GM23338 (cell line): ENCODE data around the gene PRKCH.

Source experiments
- CREB1 ChIP-seq: fragments of 250-450 bp; sonication (Bioruptor Pico); IDR thresholded peaks from 2 replicates; pipeline ENCODE4 v1.5.0; 2020; ENCODE audit warnings: low read depth, mild to moderate bottlenecking, moderate library complexity
- CTCF ChIP-seq, 2 experiments: fragments of 200-600 bp in 1 of 2; sonication (generic) in 1 of 2; conservative IDR thresholded peaks; 2 replicates each; pipeline versions ENCODE4 v1.5.1 to v1.6.1; 2016 to 2017; ENCODE audit warnings: antibody characterized with exemption in 2 of 2, low read depth in 2 of 2, mild to moderate bottlenecking in 2 of 2, moderate library complexity in 1 of 2
- ETS1 ChIP-seq: IDR thresholded peaks from 2 replicates; pipeline ENCODE4 v1.6.1; 2016; ENCODE audit warnings: antibody characterized with exemption
- EZH2 ChIP-seq: fragments of 200-600 bp; sonication (generic); IDR thresholded peaks from one replicate; pipeline ENCODE4 v1.8.0; 2017; ENCODE audit warnings: antibody characterized with exemption, mild to moderate bottlenecking, low read depth; ENCODE audit not compliant: unreplicated experiment
- EZH2phosphoT487 ChIP-seq: fragments of 200-600 bp; sonication (generic); IDR thresholded peaks from one replicate; pipeline ENCODE4 v1.8.1; 2018; ENCODE audit warnings: antibody characterized with exemption; ENCODE audit not compliant: unreplicated experiment
- JUNB ChIP-seq: IDR thresholded peaks from one replicate; pipeline ENCODE4 v1.6.1; 2016; ENCODE audit warnings: antibody characterized with exemption; ENCODE audit not compliant: unreplicated experiment
- POLR2AphosphoS5 ChIP-seq: IDR thresholded peaks from 2 replicates; pipeline ENCODE4 v1.6.1; 2016; ENCODE audit warnings: antibody characterized with exemption, low read depth
- REST ChIP-seq: IDR thresholded peaks from one replicate; pipeline ENCODE4 v1.6.1; 2018; ENCODE audit warnings: antibody characterized with exemption; ENCODE audit not compliant: unreplicated experiment
- STAT1 ChIP-seq: IDR thresholded peaks from one replicate; pipeline ENCODE4 v1.6.1; 2016; ENCODE audit warnings: antibody characterized with exemption; ENCODE audit not compliant: unreplicated experiment
- ZNF114 ChIP-seq: fragments of 250-450 bp; sonication (Bioruptor Pico); IDR thresholded peaks from 2 replicates; pipeline ENCODE4 v1.5.0; 2020; ENCODE audit warnings: mild to moderate bottlenecking, moderate library complexity
- ZNF331 ChIP-seq: fragments of 250-450 bp; sonication (Bioruptor Pico); IDR thresholded peaks from 2 replicates; pipeline ENCODE4 v1.5.0; 2020; ENCODE audit warnings: low read depth, mild to moderate bottlenecking, moderate library complexity
- ZNF462 ChIP-seq: fragments of 250-450 bp; sonication (Bioruptor Pico); IDR thresholded peaks from 2 replicates; pipeline ENCODE4 v1.5.0; 2020; ENCODE audit warnings: mild to moderate bottlenecking, moderate library complexity

GRCh38 chr14:61563162-61563511 is 241.8 kb downstream of the PRKCH start:
- no peak for TF ChIP-seq CTCF (conservative IDR thresholded peaks at IDR 0.05; ENCODE audit: low read depth in 2 of 2)
- TF ChIP-seq EZH2, result no peak
- TF ChIP-seq EZH2phosphoT487, result no peak
- TF ChIP-seq POLR2AphosphoS5, result no peak
- TF ChIP-seq ZNF114 (CRISPR knock-in tag), result no peak
- TF ChIP-seq CREB1 (CRISPR knock-in tag), result no peak
- TF ChIP-seq ZNF462 (CRISPR knock-in tag), result no peak
- no peak for TF ChIP-seq REST
- TF ChIP-seq STAT1, result no peak
- TF ChIP-seq JUNB, result no peak
- no peak for TF ChIP-seq ETS1
- no peak for TF ChIP-seq ZNF331 (CRISPR knock-in tag)
